ENCODE data around the gene TBC1D2B. TPM values are rescaled to one million over a fixed set of nuclear protein-coding genes. Genes with fewer than 3 reads are reported as not detected.
A peak's percentile ranks its signal among the peaks of the same experiment; 100 is the strongest.

TBC1D2B gene
- total RNA-seq, 2 donors from 2014 or later = 86.1 to 109 TPM

DNA sequence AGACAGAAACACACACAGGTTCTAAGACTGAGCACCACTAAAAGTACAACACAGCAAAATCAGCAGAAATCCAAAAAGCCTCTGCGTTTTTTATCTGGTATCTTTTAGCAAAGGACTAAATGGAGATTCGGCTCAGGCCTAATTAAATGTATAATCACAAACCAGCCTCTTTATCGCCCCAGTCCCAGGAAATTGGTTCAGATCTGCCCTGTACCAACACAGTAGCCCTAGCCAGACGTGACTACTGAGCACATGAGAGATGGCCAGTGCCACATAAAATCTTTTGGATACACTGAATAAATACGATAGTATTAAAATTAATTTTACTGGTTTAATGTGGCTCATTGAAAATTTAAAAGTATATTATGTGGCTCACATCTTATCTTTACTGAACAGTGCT is 19.7 kb downstream of the TBC1D2B start:
- Mint-ChIP-seq H3K4me3 (peak overlapping the region; percentile 70), H3K27me3 (no peaks in the 10 kb centered on the region), H3K9me3 (no peaks in the 10 kb centered on the region), H3K4me1 (peaks cover 68% of the 10 kb centered on the region), H3K36me3 (ENCODE audit: low read depth) (peaks cover 14% of the 10 kb centered on the region), H3K27ac (peak overlapping the region; percentile 91)
- no peak for ATAC-seq (replicated peaks)

DNA sequence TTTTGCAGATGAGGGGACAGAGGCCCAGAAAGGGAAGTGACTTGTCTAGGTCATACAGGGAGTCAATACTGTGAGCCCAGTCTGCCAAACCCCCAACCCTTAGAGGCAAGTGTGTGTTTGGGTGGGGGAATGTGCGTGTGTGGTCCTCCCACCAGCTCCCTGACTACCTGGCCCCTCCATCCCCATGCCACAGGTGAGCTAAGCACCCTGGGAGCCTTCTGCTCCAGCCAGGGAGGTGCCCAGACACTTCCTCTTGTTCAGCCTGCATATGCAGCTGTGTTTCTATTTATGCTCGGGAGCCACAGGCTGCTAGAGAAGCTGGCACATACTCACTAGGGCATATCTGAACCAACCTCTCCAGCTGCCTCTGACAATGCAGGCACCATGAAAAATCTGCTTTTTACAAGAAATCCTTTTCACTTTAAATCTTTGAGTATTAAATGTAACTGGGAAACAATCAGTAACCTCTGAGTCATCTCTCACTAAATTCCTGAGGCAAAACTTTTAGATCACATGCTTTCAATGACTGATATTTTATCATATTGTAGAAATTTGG is 20.7 kb downstream of the TBC1D2B start:
- ATAC-seq (replicated peaks) = peak; percentile 4
- Mint-ChIP-seq H3K36me3 (ENCODE audit: low read depth) (peaks cover 24% of the 10 kb centered on the region), H3K4me1 (peaks cover 72% of the 10 kb centered on the region), H3K9me3 (no peaks in the 10 kb centered on the region), H3K27ac (peak overlapping the region; percentile 91), H3K27me3 (no peaks in the 10 kb centered on the region), H3K4me3 (peak overlapping the region; percentile 70)

- Mint-ChIP-seq H3K4me1 (peaks cover 76% of the 10 kb centered on the region), H3K27me3 (no peaks in the 10 kb centered on the region), H3K4me3 (peak overlapping the region; percentile 70), H3K36me3 (ENCODE audit: low read depth) (peaks cover 31% of the 10 kb centered on the region), H3K9me3 (no peaks in the 10 kb centered on the region), H3K27ac (peak overlapping the region; percentile 91)
- ATAC-seq (replicated peaks) = peak; percentile 37
Observed at GRCh38 chr15:78055919-78056713, 21.4 kb downstream of the TBC1D2B start.

- H3K4me3 Mint-ChIP-seq = peak overlapping the region; percentile 70
- peaks cover 31% of the 10 kb centered on the region for H3K36me3 Mint-ChIP-seq (ENCODE audit: low read depth)
- peak overlapping the region; percentile 91 for H3K27ac Mint-ChIP-seq
- no peaks in the 10 kb centered on the region for H3K9me3 Mint-ChIP-seq
- peaks cover 86% of the 10 kb centered on the region for H3K4me1 Mint-ChIP-seq
- ATAC-seq (replicated peaks) = no peak
- H3K27me3 Mint-ChIP-seq = no peaks in the 10 kb centered on the region
Observed at GRCh38 chr15:78054966-78055365, 22.5 kb downstream of the TBC1D2B start.

- Mint-ChIP-seq H3K4me1 (peaks cover 87% of the 10 kb centered on the region), H3K4me3 (peak overlapping the region; percentile 78), H3K27me3 (no peaks in the 10 kb centered on the region), H3K27ac (no peak overlapping the region), H3K36me3 (ENCODE audit: low read depth) (peaks cover 35% of the 10 kb centered on the region), H3K9me3 (no peaks in the 10 kb centered on the region)
- ATAC-seq (replicated peaks) = no peak
Observed at GRCh38 chr15:78054518-78054917, 23.0 kb downstream of the TBC1D2B start.

DNA sequence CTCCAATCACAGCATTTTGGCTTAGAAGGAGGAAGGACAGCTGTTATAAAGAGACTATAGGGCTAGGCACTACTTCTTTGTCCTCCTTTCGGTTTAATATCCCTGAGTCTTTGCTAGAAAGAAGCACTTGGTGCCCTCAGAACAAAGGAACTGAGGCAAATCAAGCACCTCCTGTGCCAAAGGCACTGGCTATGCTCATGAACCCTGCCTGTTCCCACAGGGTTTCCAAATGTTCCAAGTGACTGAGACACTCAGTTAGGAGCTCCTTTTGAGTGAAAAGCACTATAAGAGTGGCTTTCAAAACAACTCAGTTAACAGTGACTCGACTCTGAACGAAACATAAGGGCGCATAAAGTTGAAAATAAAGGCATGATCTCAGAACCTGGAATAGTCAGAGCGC is 25.0 kb downstream of the TBC1D2B start:
- Mint-ChIP-seq H3K9me3 (no peaks in the 10 kb centered on the region), H3K27ac (peak overlapping the region; percentile 96), H3K4me3 (peak overlapping the region; percentile 78), H3K27me3 (no peaks in the 10 kb centered on the region), H3K36me3 (ENCODE audit: low read depth) (peaks cover 50% of the 10 kb centered on the region), H3K4me1 (peaks cover 85% of the 10 kb centered on the region)
- ATAC-seq (replicated peaks) = peak; percentile 46

GRCh38 chr15:78052001-78052401 is 25.5 kb downstream of the TBC1D2B start:
- Mint-ChIP-seq H3K4me1 (peaks cover 91% of the 10 kb centered on the region), H3K4me3 (peak overlapping the region; percentile 78), H3K9me3 (no peaks in the 10 kb centered on the region), H3K27ac (peak overlapping the region; percentile 96), H3K36me3 (ENCODE audit: low read depth) (peaks cover 55% of the 10 kb centered on the region), H3K27me3 (no peaks in the 10 kb centered on the region)
- ATAC-seq (replicated peaks) = no peak

- Mint-ChIP-seq H3K27ac (peak overlapping the region; percentile 96), H3K4me3 (peak overlapping the region; percentile 78), H3K4me1 (peaks cover 91% of the 10 kb centered on the region), H3K27me3 (no peaks in the 10 kb centered on the region), H3K36me3 (ENCODE audit: low read depth) (peaks cover 59% of the 10 kb centered on the region), H3K9me3 (no peaks in the 10 kb centered on the region)
- ATAC-seq (replicated peaks) = no peak
Observed at GRCh38 chr15:78051596-78051995, 25.9 kb downstream of the TBC1D2B start.

GRCh38 chr15:78050826-78051225 is 26.7 kb downstream of the TBC1D2B start:
- H3K27me3 Mint-ChIP-seq = no peaks in the 10 kb centered on the region
- ATAC-seq (replicated peaks) = peak; percentile 34
- peaks cover 86% of the 10 kb centered on the region for H3K4me1 Mint-ChIP-seq
- peak overlapping the region; percentile 78 for H3K4me3 Mint-ChIP-seq
- peak overlapping the region; percentile 96 for H3K27ac Mint-ChIP-seq
- peaks cover 66% of the 10 kb centered on the region for H3K36me3 Mint-ChIP-seq (ENCODE audit: low read depth)
- no peaks in the 10 kb centered on the region for H3K9me3 Mint-ChIP-seq

DNA sequence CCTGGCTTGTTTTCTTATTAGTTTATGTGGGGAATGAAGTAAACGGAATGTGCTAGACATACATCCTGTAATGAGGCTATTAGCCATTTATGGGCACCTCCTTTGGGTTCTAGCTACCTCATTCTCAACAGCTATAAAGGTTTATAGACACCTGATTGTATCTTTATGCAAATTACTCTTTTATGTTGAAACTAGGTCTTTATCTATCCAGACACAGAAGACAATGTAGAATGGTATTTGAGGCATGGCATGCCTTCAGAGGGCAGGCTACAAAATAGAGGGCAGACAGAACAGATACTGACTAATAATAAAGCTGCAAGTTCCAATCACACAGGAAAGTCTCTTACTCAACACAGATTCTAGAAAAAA is 27.1 kb downstream of the TBC1D2B start:
- peaks cover 67% of the 10 kb centered on the region for H3K36me3 Mint-ChIP-seq (ENCODE audit: low read depth)
- no peaks in the 10 kb centered on the region for H3K27me3 Mint-ChIP-seq
- peak overlapping the region; percentile 96 for H3K27ac Mint-ChIP-seq
- no peaks in the 10 kb centered on the region for H3K9me3 Mint-ChIP-seq
- ATAC-seq (replicated peaks) = no peak
- peaks cover 82% of the 10 kb centered on the region for H3K4me1 Mint-ChIP-seq
- peak overlapping the region; percentile 78 for H3K4me3 Mint-ChIP-seq

GRCh38 chr15:78049691-78050440 is 27.6 kb downstream of the TBC1D2B start:
- Mint-ChIP-seq H3K9me3 (no peaks in the 10 kb centered on the region), H3K36me3 (ENCODE audit: low read depth) (peaks cover 72% of the 10 kb centered on the region), H3K4me1 (peaks cover 82% of the 10 kb centered on the region), H3K27ac (peak overlapping the region; percentile 96), H3K27me3 (no peaks in the 10 kb centered on the region), H3K4me3 (peak overlapping the region; percentile 78)
- peak; percentile 60 for ATAC-seq (replicated peaks)

GRCh38 chr15:78048628-78048920 is 28.9 kb downstream of the TBC1D2B start:
- peaks cover 79% of the 10 kb centered on the region for H3K36me3 Mint-ChIP-seq (ENCODE audit: low read depth)
- H3K9me3 Mint-ChIP-seq = no peaks in the 10 kb centered on the region
- ATAC-seq (replicated peaks) = no peak
- H3K27ac Mint-ChIP-seq = no peak overlapping the region
- H3K27me3 Mint-ChIP-seq = no peaks in the 10 kb centered on the region
- H3K4me1 Mint-ChIP-seq = peaks cover 83% of the 10 kb centered on the region
- peak overlapping the region; percentile 78 for H3K4me3 Mint-ChIP-seq

DNA sequence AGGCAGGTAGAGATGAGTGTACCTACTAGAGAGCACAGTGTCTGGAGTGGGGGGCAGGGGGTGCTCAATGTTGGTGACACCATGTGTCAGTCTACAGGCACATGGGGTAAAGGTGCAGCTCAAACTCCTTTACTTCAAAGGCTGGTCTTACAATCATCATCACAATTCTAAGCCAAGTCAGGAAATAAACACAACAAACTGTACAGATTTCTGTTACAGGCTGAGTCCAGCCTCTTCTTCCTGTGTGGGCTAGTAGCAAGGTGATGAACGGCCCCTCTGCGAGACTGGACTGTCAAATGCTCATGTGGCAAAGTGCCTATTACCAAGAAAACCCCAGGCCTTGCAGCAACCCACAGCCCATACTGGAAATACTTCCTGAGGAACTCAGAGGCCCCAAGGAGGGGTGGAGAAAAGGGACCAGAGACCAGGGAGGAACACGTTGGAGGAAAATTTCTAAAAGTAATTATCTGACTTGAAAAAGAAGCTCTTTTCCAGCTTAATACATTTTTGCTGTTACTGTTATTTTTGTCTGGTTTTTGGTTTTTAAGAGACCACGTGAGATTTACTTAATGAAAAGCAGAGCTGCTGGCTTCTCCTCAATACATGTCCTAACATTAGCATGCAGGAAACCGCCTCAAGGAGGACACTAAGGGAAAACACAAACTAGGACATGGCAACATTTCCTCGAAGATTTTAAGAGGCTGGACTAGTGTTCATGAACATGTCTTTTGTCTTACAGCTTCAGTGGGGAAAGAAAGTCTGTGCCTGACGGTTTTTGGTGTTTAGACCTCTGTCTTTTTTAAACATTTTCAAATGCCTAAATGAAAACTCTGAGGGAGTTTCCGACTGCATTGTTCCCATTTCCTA is 29.5 kb downstream of the TBC1D2B start:
- Mint-ChIP-seq H3K4me1 (peaks cover 82% of the 10 kb centered on the region), H3K27me3 (no peaks in the 10 kb centered on the region), H3K4me3 (peak overlapping the region; percentile 78), H3K9me3 (no peaks in the 10 kb centered on the region), H3K27ac (peak overlapping the region; percentile 88), H3K36me3 (ENCODE audit: low read depth) (peaks cover 79% of the 10 kb centered on the region)
- ATAC-seq (replicated peaks) = no peak

GRCh38 chr15:78046796-78047341 is 30.6 kb downstream of the TBC1D2B start:
- Mint-ChIP-seq H3K4me3 (peak overlapping the region; percentile 78), H3K9me3 (no peaks in the 10 kb centered on the region), H3K27ac (peak overlapping the region; percentile 88), H3K4me1 (peaks cover 81% of the 10 kb centered on the region), H3K36me3 (ENCODE audit: low read depth) (peaks cover 78% of the 10 kb centered on the region), H3K27me3 (no peaks in the 10 kb centered on the region)
- ATAC-seq (replicated peaks) = peak; percentile 61
